HFF-Myc (cell line): ENCODE measurements around the gene INPP5A.

Source experiments
- DNase-seq: peaks from one replicate; pipeline ENCODE4 v3.0.0-alpha.2; 2011; ENCODE audit warnings: low read depth; ENCODE audit errors: extremely low read depth
- H3K4me3 ChIP-seq: replicated peaks from 2 replicates; pipeline ENCODE4 v1.5.1; 2011; ENCODE audit warnings: low read depth, mild to moderate bottlenecking, control low read depth, low read length
- CTCF ChIP-seq: IDR thresholded peaks from 2 replicates; pipeline ENCODE4 v1.5.1; 2012; ENCODE audit warnings: mild to moderate bottlenecking, low read depth, low read length, control low read depth; ENCODE audit errors: missing control alignments

INPP5A gene

GRCh38 chr10:132588301-132589013 lies 50.9 kb downstream of the INPP5A start:
- no peak for DNase-seq
- no peak for TF ChIP-seq CTCF
- no peak overlapping the region for H3K4me3 ChIP-seq

- H3K4me3 ChIP-seq = no peak overlapping the region
- DNase-seq = no peak
- no peak for TF ChIP-seq CTCF
Observed at GRCh38 chr10:132589015-132589414, 51.4 kb downstream of the INPP5A start.

- DNase-seq = no peak
- no peak for TF ChIP-seq CTCF
- no peak overlapping the region for H3K4me3 ChIP-seq
Observed at GRCh38 chr10:132589681-132590080, 52.1 kb downstream of the INPP5A start.

GRCh38 chr10:132590094-132590751 lies 52.6 kb downstream of the INPP5A start:
- DNase-seq = no peak
- H3K4me3 ChIP-seq = no peak overlapping the region
- no peak for TF ChIP-seq CTCF

GRCh38 chr10:132590752-132591121 lies 53.1 kb downstream of the INPP5A start:
- no peak for TF ChIP-seq CTCF
- DNase-seq = no peak
- no peak overlapping the region for H3K4me3 ChIP-seq

- no peak for TF ChIP-seq CTCF
- DNase-seq = no peak
- H3K4me3 ChIP-seq = no peak overlapping the region
Observed at GRCh38 chr10:132591166-132591971, 53.8 kb downstream of the INPP5A start.
